ENCODE results near the gene ANAPC1.
"Not testable (repeated sequence)": the region's sequence is repeated elsewhere in the genome, so short reads cannot be mapped to it uniquely, and the experiment has no call there.

ANAPC1 gene

GRCh38 chr2:111896024-111896423 is 12.0 kb upstream of the ANAPC1 start:
- no peak for TF ChIP-seq CTCF (IDR thresholded peaks at IDR 0.05; ENCODE audit: poor library complexity, severe bottlenecking)
- ATAC-seq (ENCODE audit: low read depth) (no peak), DNase-seq (ENCODE audit: low spot score) (no peak)
- H3K27me3 ChIP-seq (ENCODE audit: insufficient read depth, poor library complexity, severe bottlenecking), result peaks cover 26% of the 10 kb centered on the region
- peaks cover 6% of the 10 kb centered on the region for H3K4me1 ChIP-seq (ENCODE audit: insufficient read depth, poor library complexity, severe bottlenecking)
- H3K36me3 ChIP-seq (ENCODE audit: low read depth), result no peaks in the 10 kb centered on the region
- no peaks in the 10 kb centered on the region for H3K9me3 ChIP-seq (ENCODE audit: severe bottlenecking)
- no peak overlapping the region for H3K4me3 ChIP-seq (ENCODE audit: severe bottlenecking)
- H3K27ac ChIP-seq (ENCODE audit: poor library complexity, severe bottlenecking), result no peak overlapping the region

- peak overlapping the region; percentile 56 for H3K27ac ChIP-seq (ENCODE audit: poor library complexity, severe bottlenecking)
- peak overlapping the region; percentile 99 for H3K4me3 ChIP-seq (ENCODE audit: severe bottlenecking)
- no peak for DNase-seq (ENCODE audit: low spot score)
- no peaks in the 10 kb centered on the region for H3K27me3 ChIP-seq (ENCODE audit: insufficient read depth, poor library complexity, severe bottlenecking)
- H3K9me3 ChIP-seq (ENCODE audit: severe bottlenecking), result no peaks in the 10 kb centered on the region
- H3K36me3 ChIP-seq (ENCODE audit: low read depth), result peaks cover 8% of the 10 kb centered on the region; the same call in 1 of the 2 replicates
- H3K4me1 ChIP-seq (ENCODE audit: insufficient read depth, poor library complexity, severe bottlenecking), result peaks cover 7% of the 10 kb centered on the region
- no peak for TF ChIP-seq CTCF (IDR thresholded peaks at IDR 0.05; ENCODE audit: poor library complexity, severe bottlenecking)
- no peak; the same call in 2 of the 3 replicates for ATAC-seq (ENCODE audit: low read depth)
These were observed 585 bp upstream of the ANAPC1 start for GRCh38 chr2:111884592-111884964.

- H3K4me1 ChIP-seq (ENCODE audit: insufficient read depth, poor library complexity, severe bottlenecking); H3K27ac ChIP-seq (ENCODE audit: poor library complexity, severe bottlenecking); ATAC-seq (ENCODE audit: low read depth); H3K9me3 ChIP-seq (ENCODE audit: severe bottlenecking); DNase-seq (ENCODE audit: low spot score); H3K4me3 ChIP-seq (ENCODE audit: severe bottlenecking); H3K36me3 ChIP-seq (ENCODE audit: low read depth); H3K27me3 ChIP-seq (ENCODE audit: insufficient read depth, poor library complexity, severe bottlenecking): not testable (repeated sequence)
These were observed 11.2 kb downstream of the ANAPC1 start for GRCh38 chr2:111872806-111873205.

- not testable (repeated sequence) for H3K36me3 ChIP-seq (ENCODE audit: low read depth); DNase-seq (ENCODE audit: low spot score); H3K27ac ChIP-seq (ENCODE audit: poor library complexity, severe bottlenecking); ATAC-seq (ENCODE audit: low read depth); H3K9me3 ChIP-seq (ENCODE audit: severe bottlenecking); H3K27me3 ChIP-seq (ENCODE audit: insufficient read depth, poor library complexity, severe bottlenecking); H3K4me3 ChIP-seq (ENCODE audit: severe bottlenecking); H3K4me1 ChIP-seq (ENCODE audit: insufficient read depth, poor library complexity, severe bottlenecking)
These were observed 18.9 kb downstream of the ANAPC1 start for GRCh38 chr2:111865124-111865523.

GRCh38 chr2:111860005-111860404 is 24.0 kb downstream of the ANAPC1 start:
- H3K4me3 ChIP-seq (ENCODE audit: severe bottlenecking); H3K4me1 ChIP-seq (ENCODE audit: insufficient read depth, poor library complexity, severe bottlenecking); H3K27me3 ChIP-seq (ENCODE audit: insufficient read depth, poor library complexity, severe bottlenecking); H3K36me3 ChIP-seq (ENCODE audit: low read depth); H3K27ac ChIP-seq (ENCODE audit: poor library complexity, severe bottlenecking); H3K9me3 ChIP-seq (ENCODE audit: severe bottlenecking); DNase-seq (ENCODE audit: low spot score): not testable (repeated sequence)
- ATAC-seq (ENCODE audit: low read depth), result peak; percentile 19; the same call in 1 of the 3 replicates

GRCh38 chr2:111852544-111852943 is 31.4 kb downstream of the ANAPC1 start:
- H3K27ac ChIP-seq (ENCODE audit: poor library complexity, severe bottlenecking); H3K27me3 ChIP-seq (ENCODE audit: insufficient read depth, poor library complexity, severe bottlenecking); H3K4me1 ChIP-seq (ENCODE audit: insufficient read depth, poor library complexity, severe bottlenecking); H3K36me3 ChIP-seq (ENCODE audit: low read depth); DNase-seq (ENCODE audit: low spot score); H3K4me3 ChIP-seq (ENCODE audit: severe bottlenecking); H3K9me3 ChIP-seq (ENCODE audit: severe bottlenecking); ATAC-seq (ENCODE audit: low read depth): not testable (repeated sequence)

GRCh38 chr2:111850646-111851045 is 33.3 kb downstream of the ANAPC1 start:
- not testable (repeated sequence) for H3K27me3 ChIP-seq (ENCODE audit: insufficient read depth, poor library complexity, severe bottlenecking); DNase-seq (ENCODE audit: low spot score); H3K9me3 ChIP-seq (ENCODE audit: severe bottlenecking); H3K4me3 ChIP-seq (ENCODE audit: severe bottlenecking); H3K27ac ChIP-seq (ENCODE audit: poor library complexity, severe bottlenecking); H3K36me3 ChIP-seq (ENCODE audit: low read depth); H3K4me1 ChIP-seq (ENCODE audit: insufficient read depth, poor library complexity, severe bottlenecking)
- peak; percentile 64 for TF ChIP-seq CTCF (IDR thresholded peaks at IDR 0.05; ENCODE audit: poor library complexity, severe bottlenecking)
- ATAC-seq (ENCODE audit: low read depth), result peak; percentile 49; the same call in 1 of the 3 replicates

GRCh38 chr2:111839625-111840282 is 44.2 kb downstream of the ANAPC1 start:
- DNase-seq (ENCODE audit: low spot score); H3K27ac ChIP-seq (ENCODE audit: poor library complexity, severe bottlenecking); H3K4me1 ChIP-seq (ENCODE audit: insufficient read depth, poor library complexity, severe bottlenecking); H3K4me3 ChIP-seq (ENCODE audit: severe bottlenecking); H3K27me3 ChIP-seq (ENCODE audit: insufficient read depth, poor library complexity, severe bottlenecking); H3K9me3 ChIP-seq (ENCODE audit: severe bottlenecking); ATAC-seq (ENCODE audit: low read depth): not testable (repeated sequence)
- H3K36me3 ChIP-seq (ENCODE audit: low read depth), result peaks cover 16% of the 10 kb centered on the region

- H3K27me3 ChIP-seq (ENCODE audit: insufficient read depth, poor library complexity, severe bottlenecking); DNase-seq (ENCODE audit: low spot score); H3K27ac ChIP-seq (ENCODE audit: poor library complexity, severe bottlenecking); H3K9me3 ChIP-seq (ENCODE audit: severe bottlenecking); H3K4me3 ChIP-seq (ENCODE audit: severe bottlenecking); H3K4me1 ChIP-seq (ENCODE audit: insufficient read depth, poor library complexity, severe bottlenecking); ATAC-seq (ENCODE audit: low read depth): not testable (repeated sequence)
- peaks cover 16% of the 10 kb centered on the region for H3K36me3 ChIP-seq (ENCODE audit: low read depth)
These were observed 45.0 kb downstream of the ANAPC1 start for GRCh38 chr2:111838992-111839391.
